Fibroblast of pulmonary artery (primary cell): Measurements from ENCODE around the gene PPP1R37.

ENCODE experiments used
- DNase-seq: peaks from one replicate; pipeline ENCODE4 v3.0.0-alpha.2; 2010; ENCODE audit warnings: low read depth
- H3K4me3 ChIP-seq: replicated peaks from 2 replicates; pipeline ENCODE4 v1.5.1; 2011; ENCODE audit warnings: low read depth, mild to moderate bottlenecking, control low read depth, low read length, moderate library complexity
- TF ChIP-seq, protein P1 (sequence below): IDR thresholded peaks from 2 replicates; pipeline ENCODE4 v1.5.1; 2011; ENCODE audit warnings: mild to moderate bottlenecking, control low read depth, low read length, inconsistent platforms; ENCODE audit errors: missing control alignments

PPP1R37 gene

DNA sequence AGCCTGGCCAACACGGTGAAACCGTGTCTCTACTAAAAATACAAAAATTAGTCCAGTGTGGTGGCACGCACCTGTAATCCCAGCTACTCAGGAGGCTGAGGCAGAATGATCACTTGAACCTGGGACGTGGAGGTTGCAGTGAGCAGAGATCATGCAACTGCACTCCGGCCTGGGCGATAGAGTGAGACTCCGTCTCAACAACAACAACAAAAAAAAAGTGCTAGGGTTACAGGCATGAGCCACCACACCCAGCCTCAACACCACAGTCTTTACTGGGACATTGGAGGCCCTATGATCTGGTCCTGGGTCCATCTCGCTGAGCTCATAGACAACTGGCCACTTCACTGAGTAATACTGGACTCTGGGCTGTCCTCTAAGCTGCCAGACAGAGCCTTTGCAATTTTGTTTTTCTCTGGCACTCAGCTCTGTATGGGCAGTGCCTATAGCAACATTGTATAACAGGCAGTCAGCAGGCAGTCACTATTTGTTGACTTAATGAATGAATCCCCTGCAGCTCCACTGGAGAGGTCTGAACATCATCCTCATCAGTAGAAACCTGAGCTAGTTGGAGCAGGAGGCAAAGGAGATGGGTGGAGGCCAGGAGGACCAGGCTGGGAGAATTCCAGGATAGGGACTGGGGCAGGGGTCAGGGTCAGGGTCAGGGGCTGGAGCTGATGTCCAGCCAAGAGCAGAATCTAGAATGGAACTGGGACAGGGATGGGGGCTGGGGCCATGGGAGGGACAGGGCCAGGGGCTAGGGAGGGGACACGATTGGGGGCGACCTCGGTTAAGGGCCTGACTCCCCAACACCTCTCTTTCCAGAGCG is 93.7 kb downstream of the PPP1R37 start:
- DNase-seq = no peak
- TF ChIP-seq, protein P1, sequence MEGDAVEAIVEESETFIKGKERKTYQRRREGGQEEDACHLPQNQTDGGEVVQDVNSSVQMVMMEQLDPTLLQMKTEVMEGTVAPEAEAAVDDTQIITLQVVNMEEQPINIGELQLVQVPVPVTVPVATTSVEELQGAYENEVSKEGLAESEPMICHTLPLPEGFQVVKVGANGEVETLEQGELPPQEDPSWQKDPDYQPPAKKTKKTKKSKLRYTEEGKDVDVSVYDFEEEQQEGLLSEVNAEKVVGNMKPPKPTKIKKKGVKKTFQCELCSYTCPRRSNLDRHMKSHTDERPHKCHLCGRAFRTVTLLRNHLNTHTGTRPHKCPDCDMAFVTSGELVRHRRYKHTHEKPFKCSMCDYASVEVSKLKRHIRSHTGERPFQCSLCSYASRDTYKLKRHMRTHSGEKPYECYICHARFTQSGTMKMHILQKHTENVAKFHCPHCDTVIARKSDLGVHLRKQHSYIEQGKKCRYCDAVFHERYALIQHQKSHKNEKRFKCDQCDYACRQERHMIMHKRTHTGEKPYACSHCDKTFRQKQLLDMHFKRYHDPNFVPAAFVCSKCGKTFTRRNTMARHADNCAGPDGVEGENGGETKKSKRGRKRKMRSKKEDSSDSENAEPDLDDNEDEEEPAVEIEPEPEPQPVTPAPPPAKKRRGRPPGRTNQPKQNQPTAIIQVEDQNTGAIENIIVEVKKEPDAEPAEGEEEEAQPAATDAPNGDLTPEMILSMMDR = no peak
- H3K4me3 ChIP-seq = no peak overlapping the region

DNA sequence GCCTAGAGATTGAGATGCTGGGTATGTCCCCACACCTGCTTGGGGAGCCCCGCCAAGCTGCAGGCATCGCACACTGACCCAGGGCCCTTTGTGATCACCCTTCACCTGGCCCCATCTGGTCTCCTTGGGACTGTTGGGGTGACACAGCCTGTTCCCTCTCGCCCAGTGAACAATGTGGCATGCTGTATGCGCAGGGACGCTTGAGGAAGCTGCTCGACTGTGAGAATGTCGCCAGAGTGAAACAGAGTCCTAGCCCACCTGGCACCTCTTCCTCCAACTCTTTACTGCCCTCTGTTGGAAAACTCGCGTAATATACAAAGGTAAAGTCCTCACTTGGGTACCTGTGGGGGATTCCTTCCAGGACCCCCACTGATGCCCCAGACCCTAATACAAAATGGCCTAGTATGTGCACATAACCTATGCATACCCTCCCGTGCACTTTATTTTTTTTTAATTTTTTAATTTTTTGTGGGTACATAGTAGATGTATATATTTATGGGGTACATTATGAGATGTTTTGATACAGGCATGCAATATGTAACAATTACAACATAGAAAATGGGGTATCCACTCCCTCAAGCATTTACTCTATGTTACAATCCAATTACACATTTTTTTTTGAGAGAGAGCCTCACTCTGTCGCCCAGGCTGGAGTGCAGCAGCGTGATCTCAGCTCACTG is 94.6 kb downstream of the PPP1R37 start:
- no peak overlapping the region for H3K4me3 ChIP-seq
- TF ChIP-seq, protein P1 = peak; percentile 53
- peak; percentile 17 for DNase-seq

DNA sequence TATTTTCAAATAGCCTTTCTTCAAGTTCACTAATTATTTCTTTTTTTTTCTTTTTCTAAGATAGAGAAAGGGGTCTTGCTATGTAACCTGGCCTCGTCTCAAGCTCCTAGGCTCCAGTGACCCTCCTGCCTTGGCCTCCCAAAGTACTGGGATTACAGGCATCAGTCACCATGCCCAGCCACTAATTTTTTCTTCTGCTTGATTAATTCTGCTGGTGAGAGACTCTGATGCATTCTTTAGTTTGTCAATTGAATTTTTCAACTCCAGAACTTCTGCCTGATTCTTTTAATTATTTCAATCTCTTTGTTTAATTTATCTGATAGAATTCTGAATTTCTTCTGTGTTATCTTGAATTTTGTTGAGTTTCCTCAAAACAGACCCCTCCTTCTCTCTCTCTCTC is 97.0 kb downstream of the PPP1R37 start:
- TF ChIP-seq, protein P1 = no peak
- DNase-seq = no peak
- H3K4me3 ChIP-seq = no peak overlapping the region

GRCh38 chr19:45191375-45191774 is 98.4 kb downstream of the PPP1R37 start:
- TF ChIP-seq, protein P1 = no peak
- H3K4me3 ChIP-seq = no peak overlapping the region
- DNase-seq = no peak

DNA sequence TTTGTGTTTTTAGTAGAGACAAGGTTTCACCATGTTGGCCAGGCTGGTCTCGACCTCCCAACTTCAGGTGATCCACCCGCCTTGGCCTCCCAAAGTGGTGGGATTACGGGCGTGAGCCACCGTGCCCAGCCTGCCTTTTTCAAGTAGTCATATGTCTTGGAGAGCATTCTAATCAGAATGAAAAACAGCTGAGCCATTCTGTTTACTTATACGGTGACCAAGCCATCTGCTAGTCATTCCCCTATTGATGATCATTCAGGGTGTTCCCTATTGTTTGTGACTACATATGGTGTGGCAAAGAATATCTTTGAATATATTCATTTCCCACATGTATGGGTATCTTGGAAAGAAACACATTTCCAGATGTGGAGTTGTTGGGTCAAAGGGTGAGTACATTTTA is 102.8 kb downstream of the PPP1R37 start:
- TF ChIP-seq, protein P1 = no peak
- DNase-seq = no peak
- H3K4me3 ChIP-seq = no peak overlapping the region
